BLaER1 treated with 17β-estradiol and CSF1 and Interleukin-3, amounts not matched to agents 10 nM and 100 nM (cell line): Measurements from ENCODE around the gene FAM50A.

Source experiments
- H3K27ac ChIP-seq, 11 experiments: shearing (Covaris generic); formaldehyde crosslinking; 2 replicates each; pipeline ENCODE4 v1.8.1; 2022
- H3K27me3 ChIP-seq, 11 experiments: shearing (Covaris generic); formaldehyde crosslinking; 2 replicates each; pipeline ENCODE4 v1.8.1; 2022
- H3K36me3 ChIP-seq, 11 experiments: shearing (Covaris generic); formaldehyde crosslinking; 2 replicates each; pipeline ENCODE4 v1.8.1; 2022
- H3K4me1 ChIP-seq, 10 experiments: shearing (Covaris generic); formaldehyde crosslinking; 2 replicates each; pipeline ENCODE4 v1.8.1; 2022
- H3K4me2 ChIP-seq, 11 experiments: shearing (Covaris generic); formaldehyde crosslinking; 2 replicates each; pipeline ENCODE4 v1.8.1; 2022
- H3K4me3 ChIP-seq, 10 experiments: shearing (Covaris generic); formaldehyde crosslinking; 2 replicates each; pipeline ENCODE4 v1.8.1; 2022
- H3K9ac ChIP-seq, 11 experiments: shearing (Covaris generic); formaldehyde crosslinking; 2 replicates each; pipeline ENCODE4 v1.8.1; 2022
- H3K9me3 ChIP-seq, 11 experiments: shearing (Covaris generic); formaldehyde crosslinking; replicated peaks in 1 of 11; 2 replicates each; pipeline ENCODE4 v1.8.1; 2022
- H4K20me1 ChIP-seq, 11 experiments: shearing (Covaris generic); formaldehyde crosslinking; 2 replicates each; pipeline ENCODE4 v1.8.1; 2022
- Cebpa-rat ChIP-seq, 11 experiments: shearing (Covaris generic); IDR thresholded peaks; 2 replicates each; pipeline ENCODE4 v1.8.1; 2022

FAM50A gene

GRCh38 chrX:154399527-154400368 lies 44.2 kb upstream of the FAM50A start:
- Histone ChIP-seq H3K4me1 (peaks cover 0 to 20% (median 9%) of the 10 kb centered on the region in 10 experiments; a peak in 13 of 20 replicates), H3K27me3 (peaks cover 0 to 40% (median 17%) of the 10 kb centered on the region in 11 experiments; a peak in 17 of 22 replicates), H3K27ac (peak overlapping the region in 10 of 11 experiments; percentile 94 to 99 (median 98); a peak in 20 of 22 replicates), H3K9me3 (peaks cover 16 to 41% (median 28%) of the 10 kb centered on the region in 11 experiments; a peak in 21 of 22 replicates), H4K20me1 (peaks cover 36 to 57% (median 46%) of the 10 kb centered on the region in 11 experiments; a peak in 21 of 22 replicates), H3K36me3 (peaks cover 22 to 27% (median 24%) of the 10 kb centered on the region in 11 experiments), H3K4me3 (peak overlapping the region; percentile 54 to 86 (median 79)), H3K9ac (peak overlapping the region; percentile 94 to 100 (median 96)), H3K4me2 (peak overlapping the region; percentile 74 to 92 (median 86))
- no peak for TF ChIP-seq Cebpa-rat (IDR thresholded peaks at IDR 0.05)

GRCh38 chrX:154400369-154400817 lies 43.5 kb upstream of the FAM50A start:
- H3K4me1 ChIP-seq: peaks cover 0 to 20% (median 11%) of the 10 kb centered on the region in 10 experiments; a peak in 13 of 20 replicates
- peaks cover 16 to 41% (median 28%) of the 10 kb centered on the region in 11 experiments; a peak in 21 of 22 replicates for H3K9me3 ChIP-seq
- peaks cover 0 to 46% (median 17%) of the 10 kb centered on the region in 11 experiments; a peak in 17 of 22 replicates for H3K27me3 ChIP-seq
- peak overlapping the region; percentile 74 to 92 (median 86) for H3K4me2 ChIP-seq
- H4K20me1 ChIP-seq: peaks cover 36 to 63% (median 46%) of the 10 kb centered on the region in 11 experiments; a peak in 21 of 22 replicates
- H3K36me3 ChIP-seq: peaks cover 22 to 34% (median 24%) of the 10 kb centered on the region in 11 experiments
- peak overlapping the region; percentile 94 to 100 (median 96); a peak in 21 of 22 replicates for H3K9ac ChIP-seq
- peak overlapping the region in 9 of 11 experiments; percentile 96 to 99 (median 98); a peak in 13 of 22 replicates for H3K27ac ChIP-seq
- H3K4me3 ChIP-seq: peak overlapping the region; percentile 54 to 86 (median 79); a peak in 19 of 20 replicates

- Histone ChIP-seq H3K4me1 (peaks cover 0 to 19% (median 9%) of the 10 kb centered on the region in 10 experiments; a peak in 13 of 20 replicates), H3K4me2 (peak overlapping the region in 10 of 11 experiments; percentile 13 to 92 (median 85); a peak in 13 of 22 replicates), H3K36me3 (peaks cover 22 to 34% (median 24%) of the 10 kb centered on the region in 11 experiments), H4K20me1 (peaks cover 36 to 64% (median 46%) of the 10 kb centered on the region in 11 experiments; a peak in 21 of 22 replicates), H3K9me3 (peaks cover 16 to 36% (median 28%) of the 10 kb centered on the region in 11 experiments; a peak in 21 of 22 replicates), H3K27me3 (peaks cover 0 to 46% (median 17%) of the 10 kb centered on the region in 11 experiments; a peak in 17 of 22 replicates), H3K4me3 (peak overlapping the region in 4 of 10 experiments; percentile 78 to 86 (median 82); a peak in 5 of 20 replicates), H3K9ac (peak overlapping the region in 6 of 11 experiments; percentile 95 to 100 (median 97); a peak in 10 of 22 replicates), H3K27ac (peak overlapping the region in 3 of 11 experiments; percentile 6 to 99 (median 98); a peak in 3 of 22 replicates)
- TF ChIP-seq Cebpa-rat (IDR thresholded peaks at IDR 0.05): no peak
Observed at GRCh38 chrX:154401045-154401799, 42.7 kb upstream of the FAM50A start.

GRCh38 chrX:154401918-154402621 lies 41.9 kb upstream of the FAM50A start:
- Histone ChIP-seq H3K9ac (no peak overlapping the region), H3K9me3 (peaks cover 16 to 30% (median 25%) of the 10 kb centered on the region in 11 experiments; a peak in 21 of 22 replicates), H4K20me1 (peaks cover 36 to 64% (median 46%) of the 10 kb centered on the region in 11 experiments; a peak in 21 of 22 replicates), H3K36me3 (peaks cover 22 to 34% (median 24%) of the 10 kb centered on the region in 11 experiments), H3K4me3 (no peak overlapping the region), H3K4me2 (no peak overlapping the region), H3K27me3 (peaks cover 0 to 46% (median 17%) of the 10 kb centered on the region in 11 experiments; a peak in 17 of 22 replicates), H3K27ac (no peak overlapping the region; a peak in 1 of 22 replicates), H3K4me1 (peaks cover 0 to 14% (median 7%) of the 10 kb centered on the region in 10 experiments; a peak in 11 of 20 replicates)
- TF ChIP-seq Cebpa-rat (IDR thresholded peaks at IDR 0.05): no peak

- Histone ChIP-seq H4K20me1 (peaks cover 36 to 64% (median 46%) of the 10 kb centered on the region in 11 experiments; a peak in 21 of 22 replicates), H3K36me3 (peaks cover 22 to 34% (median 24%) of the 10 kb centered on the region in 11 experiments), H3K27ac (no peak overlapping the region; a peak in 1 of 22 replicates), H3K4me1 (peaks cover 0 to 20% (median 7%) of the 10 kb centered on the region in 10 experiments; a peak in 13 of 20 replicates), H3K9me3 (peaks cover 11 to 24% (median 19%) of the 10 kb centered on the region in 11 experiments; a peak in 19 of 22 replicates), H3K4me3 (no peak overlapping the region), H3K4me2 (no peak overlapping the region), H3K9ac (no peak overlapping the region), H3K27me3 (peaks cover 0 to 46% (median 17%) of the 10 kb centered on the region in 11 experiments; a peak in 17 of 22 replicates)
- no peak for TF ChIP-seq Cebpa-rat (IDR thresholded peaks at IDR 0.05)
Observed at GRCh38 chrX:154402622-154403127, 41.3 kb upstream of the FAM50A start.

GRCh38 chrX:154403192-154403591 lies 40.7 kb upstream of the FAM50A start:
- H3K27me3 ChIP-seq: peaks cover 0 to 50% (median 19%) of the 10 kb centered on the region in 11 experiments; a peak in 17 of 22 replicates
- peaks cover 2 to 26% (median 10%) of the 10 kb centered on the region in 10 experiments; a peak in 18 of 20 replicates for H3K4me1 ChIP-seq
- no peak overlapping the region for H3K9ac ChIP-seq
- H3K36me3 ChIP-seq: peaks cover 22 to 34% (median 24%) of the 10 kb centered on the region in 11 experiments
- peaks cover 6 to 19% (median 13%) of the 10 kb centered on the region in 11 experiments; a peak in 18 of 22 replicates for H3K9me3 ChIP-seq
- no peak overlapping the region for H3K27ac ChIP-seq
- H3K4me2 ChIP-seq: no peak overlapping the region
- peaks cover 36 to 64% (median 46%) of the 10 kb centered on the region in 11 experiments; a peak in 21 of 22 replicates for H4K20me1 ChIP-seq
- H3K4me3 ChIP-seq: no peak overlapping the region
- no peak for TF ChIP-seq Cebpa-rat (IDR thresholded peaks at IDR 0.05)

- H3K4me3 ChIP-seq: no peak overlapping the region
- peaks cover 34 to 64% (median 46%) of the 10 kb centered on the region in 11 experiments; a peak in 21 of 22 replicates for H4K20me1 ChIP-seq
- H3K4me2 ChIP-seq: no peak overlapping the region
- H3K36me3 ChIP-seq: peaks cover 22 to 34% (median 24%) of the 10 kb centered on the region in 11 experiments
- H3K27me3 ChIP-seq: peaks cover 0 to 57% (median 22%) of the 10 kb centered on the region in 11 experiments; a peak in 17 of 22 replicates
- H3K4me1 ChIP-seq: peaks cover 9 to 29% (median 16%) of the 10 kb centered on the region in 10 experiments; a peak in 19 of 20 replicates
- no peak overlapping the region for H3K27ac ChIP-seq
- peaks cover 0 to 12% (median 7%) of the 10 kb centered on the region in 11 experiments; a peak in 15 of 22 replicates for H3K9me3 ChIP-seq
- TF ChIP-seq Cebpa-rat (IDR thresholded peaks at IDR 0.05): no peak
- no peak overlapping the region for H3K9ac ChIP-seq
Observed at GRCh38 chrX:154403858-154404257, 40.1 kb upstream of the FAM50A start.
